ENCODE data around the gene NOG. TPM values are rescaled to one million over a fixed set of nuclear protein-coding genes. Genes with fewer than 3 reads are reported as not detected.

NOG gene
- polyA plus RNA-seq (2013, experiment 1 of 2), result 0.11 TPM
- 0.18 TPM for polyA plus RNA-seq (2013, experiment 2 of 2)

- WGBS (ENCODE audit: extremely low coverage, insufficient coverage, low lambda C conversion rate), result no CpG with 5 or more reads among the region's 85 CpGs
- peak within 1 kb of the TSS; percentile 91 for H3K4me2 ChIP-seq (ENCODE audit: low read length)
- no peak within 1 kb of the TSS for H4K5ac ChIP-seq (ENCODE audit: low read length)
- H3K27me3 ChIP-seq (ENCODE audit: insufficient read depth, low read length, poor library complexity), result no peaks in the 10 kb centered on the region
- no peak within 1 kb of the TSS for H2AK5ac ChIP-seq (ENCODE audit: low read length)
- H3K56ac ChIP-seq (ENCODE audit: low read length), result peak within 1 kb of the TSS; percentile 84
- H2BK15ac ChIP-seq (replicated peaks; ENCODE audit: low read depth), result no peak within 1 kb of the TSS
- H3K9ac ChIP-seq (ENCODE audit: low read length), result peak within 1 kb of the TSS; percentile 67
- no peak within 1 kb of the TSS for H2BK5ac ChIP-seq (ENCODE audit: low read length)
- no peaks in the 10 kb centered on the region for H3K79me2 ChIP-seq (ENCODE audit: control insufficient read depth, insufficient read depth, low read length)
- H3K4me3 ChIP-seq (ENCODE audit: low read length), result peak within 1 kb of the TSS; percentile 40
- no peaks in the 10 kb centered on the region for H3K36me3 ChIP-seq (ENCODE audit: control insufficient read depth, insufficient read depth, low read length)
- H3K18ac ChIP-seq (ENCODE audit: low read length), result peak within 1 kb of the TSS; percentile 31
- H3K23ac ChIP-seq (ENCODE audit: low read length), result peak within 1 kb of the TSS; percentile 15
- H2BK120ac ChIP-seq (ENCODE audit: low read depth, low read length), result no peak within 1 kb of the TSS
- DNase-seq, result peak; percentile 82
- H4K8ac ChIP-seq (ENCODE audit: low read depth, low read length), result no peak within 1 kb of the TSS
- peak within 1 kb of the TSS; percentile 27 for H3K27ac ChIP-seq (ENCODE audit: low read depth, low read length)
- no peaks in the 10 kb centered on the region for H3K79me1 ChIP-seq (ENCODE audit: low read length)
- H3K4me1 ChIP-seq (ENCODE audit: control insufficient read depth, low read depth, low read length), result no peaks in the 10 kb centered on the region
- H3K4ac ChIP-seq (ENCODE audit: low read depth, low read length), result peak within 1 kb of the TSS; percentile 17
Observed at GRCh38 chr17:56593646-56594319, at the start of gene NOG. Gene NOG (plus strand): TSS chr17:56593699. CDS start chr17:56594224, 525 bp downstream.

GRCh38 chr17:56545106-56545505, 48.4 kb upstream of the NOG start:
- no peaks in the 10 kb centered on the region for H3K4me1 ChIP-seq (ENCODE audit: control insufficient read depth, low read depth, low read length)
- no peak overlapping the region for H4K8ac ChIP-seq (ENCODE audit: low read depth, low read length)

GRCh38 chr17:56545930-56546329, 47.6 kb upstream of the NOG start:
- no peak overlapping the region for H3K18ac ChIP-seq (ENCODE audit: low read length)
- H2AK5ac ChIP-seq (ENCODE audit: low read length), result no peak overlapping the region
- H3K79me2 ChIP-seq (ENCODE audit: control insufficient read depth, insufficient read depth, low read length), result no peaks in the 10 kb centered on the region
- H2BK5ac ChIP-seq (ENCODE audit: low read length), result no peak overlapping the region
- H3K9ac ChIP-seq (ENCODE audit: low read length), result no peak overlapping the region
- H3K4me2 ChIP-seq (ENCODE audit: low read length), result no peak overlapping the region
- no peaks in the 10 kb centered on the region for H3K79me1 ChIP-seq (ENCODE audit: low read length)
- no peak overlapping the region for H3K23ac ChIP-seq (ENCODE audit: low read length)
- H3K4me1 ChIP-seq (ENCODE audit: control insufficient read depth, low read depth, low read length), result no peaks in the 10 kb centered on the region
- no peak overlapping the region for H4K5ac ChIP-seq (ENCODE audit: low read length)
- H4K8ac ChIP-seq (ENCODE audit: low read depth, low read length), result no peak overlapping the region
- H2BK15ac ChIP-seq (replicated peaks; ENCODE audit: low read depth), result no peak overlapping the region
- no peak overlapping the region for H3K4me3 ChIP-seq (ENCODE audit: low read length)
- DNase-seq, result no peak
- no peak overlapping the region for H3K27ac ChIP-seq (ENCODE audit: low read depth, low read length)
- H3K27me3 ChIP-seq (ENCODE audit: insufficient read depth, low read length, poor library complexity), result no peaks in the 10 kb centered on the region
- no peak overlapping the region for H3K56ac ChIP-seq (ENCODE audit: low read length)
- no peaks in the 10 kb centered on the region for H3K36me3 ChIP-seq (ENCODE audit: control insufficient read depth, insufficient read depth, low read length)
- H3K4ac ChIP-seq (ENCODE audit: low read depth, low read length), result no peak overlapping the region
- H2BK120ac ChIP-seq (ENCODE audit: low read depth, low read length), result no peak overlapping the region

More at GRCh38 chr17:56545106-56545505, 48.4 kb upstream of the NOG start:
- DNase-seq, result no peak
- no peak overlapping the region for H3K9ac ChIP-seq (ENCODE audit: low read length)
- no peak overlapping the region for H3K18ac ChIP-seq (ENCODE audit: low read length)
- no peak overlapping the region for H3K23ac ChIP-seq (ENCODE audit: low read length)
- no peak overlapping the region for H3K56ac ChIP-seq (ENCODE audit: low read length)
- no peak overlapping the region for H2BK120ac ChIP-seq (ENCODE audit: low read depth, low read length)
- H3K79me2 ChIP-seq (ENCODE audit: control insufficient read depth, insufficient read depth, low read length), result no peaks in the 10 kb centered on the region
- no peak overlapping the region for H2BK15ac ChIP-seq (replicated peaks; ENCODE audit: low read depth)
- no peaks in the 10 kb centered on the region for H3K79me1 ChIP-seq (ENCODE audit: low read length)
- H2BK5ac ChIP-seq (ENCODE audit: low read length), result no peak overlapping the region
- no peak overlapping the region for H3K27ac ChIP-seq (ENCODE audit: low read depth, low read length)
- H3K27me3 ChIP-seq (ENCODE audit: insufficient read depth, low read length, poor library complexity), result no peaks in the 10 kb centered on the region
- no peak overlapping the region for H2AK5ac ChIP-seq (ENCODE audit: low read length)
- H3K4me3 ChIP-seq (ENCODE audit: low read length), result no peak overlapping the region
- H3K4me2 ChIP-seq (ENCODE audit: low read length), result no peak overlapping the region
- H3K4ac ChIP-seq (ENCODE audit: low read depth, low read length), result no peak overlapping the region
- WGBS (ENCODE audit: extremely low coverage, insufficient coverage, low lambda C conversion rate), result no CpG with 5 or more reads among the region's 2 CpGs
- no peak overlapping the region for H4K5ac ChIP-seq (ENCODE audit: low read length)
- no peaks in the 10 kb centered on the region for H3K36me3 ChIP-seq (ENCODE audit: control insufficient read depth, insufficient read depth, low read length)

GRCh38 chr17:56548661-56549060, 44.8 kb upstream of the NOG start:
- DNase-seq, result no peak
- Histone ChIP-seq H3K4me1 (ENCODE audit: control insufficient read depth, low read depth, low read length) (no peaks in the 10 kb centered on the region), H3K56ac (ENCODE audit: low read length) (no peak overlapping the region), H2BK15ac (replicated peaks; ENCODE audit: low read depth) (no peak overlapping the region), H3K4ac (ENCODE audit: low read depth, low read length) (no peak overlapping the region), H3K79me1 (ENCODE audit: low read length) (no peaks in the 10 kb centered on the region), H3K23ac (ENCODE audit: low read length) (no peak overlapping the region), H3K27ac (ENCODE audit: low read depth, low read length) (no peak overlapping the region), H3K18ac (ENCODE audit: low read length) (no peak overlapping the region), H3K9ac (ENCODE audit: low read length) (no peak overlapping the region), H2AK5ac (ENCODE audit: low read length) (no peak overlapping the region), H3K36me3 (ENCODE audit: control insufficient read depth, insufficient read depth, low read length) (no peaks in the 10 kb centered on the region), H3K27me3 (ENCODE audit: insufficient read depth, low read length, poor library complexity) (no peaks in the 10 kb centered on the region), H4K8ac (ENCODE audit: low read depth, low read length) (no peak overlapping the region), H3K4me3 (ENCODE audit: low read length) (no peak overlapping the region), H3K79me2 (ENCODE audit: control insufficient read depth, insufficient read depth, low read length) (no peaks in the 10 kb centered on the region), H4K5ac (ENCODE audit: low read length) (no peak overlapping the region), H3K4me2 (ENCODE audit: low read length) (no peak overlapping the region), H2BK120ac (ENCODE audit: low read depth, low read length) (no peak overlapping the region), H2BK5ac (ENCODE audit: low read length) (no peak overlapping the region)
- WGBS (ENCODE audit: extremely low coverage, insufficient coverage, low lambda C conversion rate), result no CpG with 5 or more reads among the region's 4 CpGs

- no peak for DNase-seq
- Histone ChIP-seq H3K56ac (ENCODE audit: low read length) (no peak overlapping the region), H2AK5ac (ENCODE audit: low read length) (no peak overlapping the region), H4K8ac (ENCODE audit: low read depth, low read length) (no peak overlapping the region), H2BK5ac (ENCODE audit: low read length) (no peak overlapping the region), H3K9ac (ENCODE audit: low read length) (no peak overlapping the region), H3K4me3 (ENCODE audit: low read length) (no peak overlapping the region), H2BK120ac (ENCODE audit: low read depth, low read length) (no peak overlapping the region), H3K36me3 (ENCODE audit: control insufficient read depth, insufficient read depth, low read length) (no peaks in the 10 kb centered on the region), H3K4ac (ENCODE audit: low read depth, low read length) (no peak overlapping the region), H3K79me1 (ENCODE audit: low read length) (no peaks in the 10 kb centered on the region), H3K27ac (ENCODE audit: low read depth, low read length) (no peak overlapping the region), H3K4me1 (ENCODE audit: control insufficient read depth, low read depth, low read length) (no peaks in the 10 kb centered on the region), H3K18ac (ENCODE audit: low read length) (no peak overlapping the region), H3K27me3 (ENCODE audit: insufficient read depth, low read length, poor library complexity) (no peaks in the 10 kb centered on the region), H3K4me2 (ENCODE audit: low read length) (no peak overlapping the region), H3K23ac (ENCODE audit: low read length) (no peak overlapping the region), H4K5ac (ENCODE audit: low read length) (no peak overlapping the region), H2BK15ac (replicated peaks; ENCODE audit: low read depth) (no peak overlapping the region), H3K79me2 (ENCODE audit: control insufficient read depth, insufficient read depth, low read length) (no peaks in the 10 kb centered on the region)
- WGBS (ENCODE audit: extremely low coverage, insufficient coverage, low lambda C conversion rate), result no CpG with 5 or more reads among the region's 1 CpG
Observed at GRCh38 chr17:56549501-56549900, 44.0 kb upstream of the NOG start.

GRCh38 chr17:56557682-56558081, 35.8 kb upstream of the NOG start:
- Histone ChIP-seq H3K27ac (ENCODE audit: low read depth, low read length) (no peak overlapping the region), H3K23ac (ENCODE audit: low read length) (no peak overlapping the region), H4K8ac (ENCODE audit: low read depth, low read length) (no peak overlapping the region), H2BK5ac (ENCODE audit: low read length) (no peak overlapping the region), H2BK120ac (ENCODE audit: low read depth, low read length) (no peak overlapping the region), H3K79me2 (ENCODE audit: control insufficient read depth, insufficient read depth, low read length) (no peaks in the 10 kb centered on the region), H3K9ac (ENCODE audit: low read length) (no peak overlapping the region), H4K5ac (ENCODE audit: low read length) (no peak overlapping the region), H3K56ac (ENCODE audit: low read length) (no peak overlapping the region), H3K4me2 (ENCODE audit: low read length) (no peak overlapping the region), H3K36me3 (ENCODE audit: control insufficient read depth, insufficient read depth, low read length) (no peaks in the 10 kb centered on the region), H3K4me1 (ENCODE audit: control insufficient read depth, low read depth, low read length) (no peaks in the 10 kb centered on the region), H3K27me3 (ENCODE audit: insufficient read depth, low read length, poor library complexity) (no peaks in the 10 kb centered on the region), H3K4me3 (ENCODE audit: low read length) (no peak overlapping the region), H3K4ac (ENCODE audit: low read depth, low read length) (no peak overlapping the region), H2BK15ac (replicated peaks; ENCODE audit: low read depth) (no peak overlapping the region), H3K79me1 (ENCODE audit: low read length) (no peaks in the 10 kb centered on the region), H3K18ac (ENCODE audit: low read length) (no peak overlapping the region), H2AK5ac (ENCODE audit: low read length) (no peak overlapping the region)
- WGBS (ENCODE audit: extremely low coverage, insufficient coverage, low lambda C conversion rate), result no CpG with 5 or more reads among the region's 8 CpGs
- DNase-seq, result no peak

Measured in mesendoderm (in vitro differentiated cells).